GM10248 (cell line): ENCODE results near the gene RPL28.
"Not testable (repeated sequence)": the region's sequence is repeated elsewhere in the genome, so short reads cannot be mapped to it uniquely, and the experiment has no call there.

Experiments
- CTCF ChIA-PET: fragments of 300-600 bp; sonication (Branson Sonifier 250); formaldehyde crosslinking; extraction: SDS; loops from one replicate; lab custom pipeline; 2021; ENCODE audit warnings: antibody characterized with exemption; lab: Yijun Ruan, JAX
- POLR2A ChIA-PET: fragments of 350-650 bp; sonication (Branson Sonifier 250); formaldehyde crosslinking; extraction: SDS; loops from one replicate; lab custom pipeline; 2020; ENCODE audit warnings: antibody characterized with exemption; lab: Yijun Ruan, JAX
- DNase-seq: peaks from one replicate; pipeline ENCODE4 v3.0.0; 2012; ENCODE audit errors: extremely low spot score
- CTCF ChIP-seq: IDR thresholded peaks from 2 replicates; pipeline ENCODE4 v1.5.1; 2012; ENCODE audit warnings: mild to moderate bottlenecking, low read depth; ENCODE audit errors: extremely low read depth, missing control alignments, control extremely low read depth

Gene RPL28

GRCh38 chr19:55391191-55391670 lies 5.5 kb downstream of the RPL28 start:
- ChIA-PET POLR2A (interaction anchor here (0.9 to 6.1 kb wide), 3 partner anchors 9 to 52 kb away, joined by 3 to 29 read pairs (median 4); partner anchors contain the start of genes KMT5C and UBE2S), CTCF (interaction anchor here (1.4 to 1.6 kb wide), 2 partner anchors 20 to 52 kb away, joined by 3 to 4 read pairs; partner anchors contain the start of gene KMT5C)
- TF ChIP-seq CTCF, result no peak
- DNase-seq, result no peak

- CTCF ChIA-PET, result no interaction called here
- DNase-seq, result no peak
- POLR2A ChIA-PET, result interaction anchor here (0.7 to 6.1 kb wide), 3 partner anchors 15 to 221 kb away, joined by 3 to 29 read pairs (median 3); partner anchors contain the start of gene UBE2S
- TF ChIP-seq CTCF, result no peak
These were observed 6.2 kb downstream of the RPL28 start for GRCh38 chr19:55391702-55392615.

GRCh38 chr19:55392820-55393761 lies 7.4 kb downstream of the RPL28 start:
- no peak for TF ChIP-seq CTCF
- CTCF ChIA-PET, result interaction anchor here (1.9 kb wide), 1 partner anchor 25 kb away, joined by 6 read pairs; no protein-coding TSS in a partner anchor
- POLR2A ChIA-PET, result interaction anchor here (1.2 to 1.5 kb wide), 2 partner anchors 9 to 12 kb away, joined by 3 to 13 read pairs; partner anchors contain the start of gene TMEM238
- no peak for DNase-seq

GRCh38 chr19:55398200-55398925 lies 12.6 kb downstream of the RPL28 start:
- TF ChIP-seq CTCF, result no peak
- POLR2A ChIA-PET, result interaction anchor here (0.5 to 1.6 kb wide), 5 partner anchors 9 to 1261 kb away, joined by 3 to 6 read pairs (median 4); partner anchors contain the start of gene UBE2S
- DNase-seq, result peak; percentile 59
- CTCF ChIA-PET, result interaction anchor here (0.7 to 1.3 kb wide), 2 partner anchors 20 to 39 kb away, joined by 3 to 4 read pairs; no protein-coding TSS in a partner anchor

GRCh38 chr19:55400281-55401087 lies 14.8 kb downstream of the RPL28 start:
- ChIA-PET CTCF (interaction anchor here (2.1 kb wide), 1 partner anchor 16 kb away, joined by 6 read pairs; the partner anchor contains the start of gene TMEM238), POLR2A (interaction anchor here (1.0 to 1.6 kb wide), 3 partner anchors 10 to 16 kb away, joined by 3 to 5 read pairs (median 4); partner anchors contain the start of genes RPL28 and TMEM238)
- DNase-seq, result no peak
- no peak for TF ChIP-seq CTCF

- POLR2A ChIA-PET, result interaction anchor here (1.2 kb wide), 1 partner anchor 321 kb away, joined by 3 read pairs; no protein-coding TSS in a partner anchor
- CTCF ChIA-PET, result interaction anchor here (1.0 to 1.1 kb wide), 2 partner anchors 61 to 103 kb away, joined by 3 to 4 read pairs; no protein-coding TSS in a partner anchor
- not testable (repeated sequence) for DNase-seq
These were observed 15.7 kb downstream of the RPL28 start for GRCh38 chr19:55401390-55401789.
